Left ventricle myocardium superior (tissue), 1 donor: ENCODE results near the gene C2. TPM values are rescaled to one million over a fixed set of nuclear protein-coding genes. Genes with fewer than 3 reads are reported as not detected.

Experiments used
- ATAC-seq: fragments of 200-7000 bp; cut with Tn5 transposase; one replicate; pipeline ENCODE4 v1.9.1; 2020; ENCODE audit warnings: mild to moderate bottlenecking, moderate library complexity
- DNase-seq: peaks from one replicate; pipeline ENCODE4 v3.0.0-alpha.2; 2020
- intact Hi-C: fragments of 100-400 bp; cut with micrococcal nuclease; formaldehyde crosslinking; loops from one replicate; pipeline ENCODE4 v1.11.0; 2022
- total RNA-seq: library from RNA; stranded (reverse); fragmentation: NEBNext Ultra II Directional; extraction: Animal tissue kit (Norgen Biotek cat#: 25700); gene quantifications from one replicate; pipeline ENCODE4 v1.2.1, GENCODE V29; 2021
- donor health status: DM: no; HTN: yes; CAD: no; lungs with severe emphysema.

C2 gene
- total RNA-seq, 1 donor from 2014 or later, result 5.8 TPM

DNA sequence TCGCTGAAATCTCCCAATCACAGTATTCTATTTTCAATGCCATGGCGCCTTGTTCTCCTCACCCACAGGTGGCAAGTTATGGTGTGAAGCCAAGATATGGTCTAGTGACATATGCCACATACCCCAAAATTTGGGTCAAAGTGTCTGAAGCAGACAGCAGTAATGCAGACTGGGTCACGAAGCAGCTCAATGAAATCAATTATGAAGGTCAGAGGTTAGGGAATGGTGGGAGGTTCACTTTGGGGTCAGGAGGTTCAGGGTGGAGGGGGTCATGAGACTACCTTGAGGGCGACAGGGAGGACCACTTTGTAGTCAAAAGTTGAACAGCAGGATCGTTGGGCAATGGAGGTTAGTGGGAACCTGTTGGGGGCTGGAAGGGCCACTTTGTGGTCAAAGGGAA, 20.8 kb downstream of the C2 start:
- ATAC-seq, result no peak
- intact Hi-C loops, result no loop called here
- no peak for DNase-seq

DNA sequence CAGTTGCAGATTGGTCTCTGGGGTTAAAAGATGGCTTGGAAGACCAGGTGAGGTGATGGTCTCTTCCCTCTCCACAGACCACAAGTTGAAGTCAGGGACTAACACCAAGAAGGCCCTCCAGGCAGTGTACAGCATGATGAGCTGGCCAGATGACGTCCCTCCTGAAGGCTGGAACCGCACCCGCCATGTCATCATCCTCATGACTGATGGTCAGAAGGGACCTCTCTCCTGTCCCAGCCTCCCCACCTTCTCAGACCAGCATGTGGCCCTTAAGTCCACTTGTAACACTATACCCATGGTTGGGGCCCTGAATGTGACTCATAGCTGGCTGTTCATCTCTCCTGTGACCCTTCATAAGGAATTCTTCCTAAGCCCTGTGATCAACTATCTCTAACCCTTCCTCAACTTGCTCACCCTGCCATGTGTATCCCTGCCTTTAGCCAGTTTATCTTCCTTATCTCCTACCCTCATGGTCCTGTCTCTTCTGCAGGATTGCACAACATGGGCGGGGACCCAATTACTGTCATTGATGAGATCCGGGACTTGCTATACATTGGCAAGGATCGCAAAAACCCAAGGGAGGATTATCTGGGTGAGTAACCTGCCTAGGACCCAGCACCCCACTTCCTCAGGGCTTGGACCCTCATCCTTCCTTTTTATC, 21.4 kb downstream of the C2 start:
- intact Hi-C loops, result no loop called here
- no peak for DNase-seq
- no peak for ATAC-seq

GRCh38 chr6:31949926-31950548, 22.5 kb downstream of the C2 start:
- intact Hi-C loops, result no loop called here
- ATAC-seq, result no peak
- no peak for DNase-seq

DNA sequence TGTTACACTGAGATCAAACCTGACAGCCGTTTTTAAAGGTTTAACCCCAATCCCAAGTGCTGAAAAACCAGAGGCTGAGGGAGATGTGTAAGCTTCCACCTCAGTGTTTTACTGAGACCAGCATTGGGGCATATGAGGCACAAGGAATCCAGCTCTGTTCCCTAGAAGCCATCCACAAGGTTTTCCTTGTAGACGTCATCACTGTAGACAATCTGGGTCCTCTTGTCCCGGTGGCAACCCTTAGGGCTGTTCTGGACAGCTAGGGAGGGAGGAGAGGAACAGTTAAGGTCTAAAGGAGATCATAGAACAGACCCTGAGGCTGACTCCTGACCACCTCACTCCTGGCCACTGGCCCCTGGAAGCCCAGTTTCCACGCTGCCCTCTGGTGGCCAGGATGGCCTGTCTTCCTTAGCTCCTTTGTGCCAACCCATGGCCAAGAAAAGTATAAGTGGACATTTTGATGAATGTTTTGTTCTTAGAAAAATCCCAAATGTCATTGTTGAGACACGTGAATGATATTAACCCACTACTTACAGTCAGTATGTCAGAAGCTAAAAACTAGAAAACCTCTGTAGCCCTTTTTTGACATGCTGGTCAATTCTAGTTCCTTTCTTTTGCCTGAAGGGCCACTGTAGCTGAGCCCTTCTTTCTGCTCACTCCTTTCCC, 24.8 kb downstream of the C2 start:
- DNase-seq, result peak; percentile 79
- peak; percentile 76 for ATAC-seq
- intact Hi-C loops, result no loop called here

DNA sequence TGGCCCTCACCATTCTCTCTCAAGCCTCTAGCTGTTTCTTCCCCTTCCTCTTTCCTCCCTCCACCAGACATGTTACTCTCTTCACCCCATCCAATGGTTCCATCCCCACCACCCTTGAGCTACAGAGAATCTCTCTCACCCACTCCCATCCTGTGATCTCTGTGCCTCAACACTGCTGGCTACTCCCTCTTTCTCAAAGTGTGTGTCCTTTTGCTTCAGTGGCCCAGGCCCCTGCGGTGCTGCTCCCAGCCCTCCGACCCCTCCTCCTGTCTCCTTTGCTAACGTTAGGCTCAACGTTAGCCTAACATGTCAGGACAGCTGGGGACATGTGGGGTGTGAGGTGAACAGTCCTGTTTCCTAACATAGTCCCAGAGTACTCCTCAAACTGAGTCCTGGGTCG, 25.4 kb downstream of the C2 start:
- intact Hi-C loops, result no loop called here
- DNase-seq (no peak), ATAC-seq (no peak)

DNA sequence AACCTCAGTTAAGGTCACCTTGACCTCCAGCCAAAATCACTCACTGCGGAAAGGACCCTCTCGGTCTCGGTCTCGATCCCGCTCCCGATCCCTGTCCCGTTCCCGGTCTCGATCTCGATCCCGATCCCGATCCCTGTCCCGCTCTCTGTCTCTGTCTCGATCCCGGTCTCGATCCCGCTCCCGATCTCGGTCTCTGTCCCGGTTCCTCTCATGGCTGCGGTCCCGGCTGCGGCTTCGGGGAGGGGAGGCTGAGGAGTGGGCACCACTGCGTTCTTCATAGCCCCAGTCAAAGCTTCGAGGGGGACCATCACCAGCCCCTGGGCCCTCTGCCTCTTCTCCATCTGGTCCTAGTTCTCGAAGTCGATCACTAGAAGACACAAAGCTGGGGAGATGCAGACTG, 27.0 kb downstream of the C2 start:
- no peak for DNase-seq
- ATAC-seq, result no peak
- intact Hi-C loops, result no loop called here

DNA sequence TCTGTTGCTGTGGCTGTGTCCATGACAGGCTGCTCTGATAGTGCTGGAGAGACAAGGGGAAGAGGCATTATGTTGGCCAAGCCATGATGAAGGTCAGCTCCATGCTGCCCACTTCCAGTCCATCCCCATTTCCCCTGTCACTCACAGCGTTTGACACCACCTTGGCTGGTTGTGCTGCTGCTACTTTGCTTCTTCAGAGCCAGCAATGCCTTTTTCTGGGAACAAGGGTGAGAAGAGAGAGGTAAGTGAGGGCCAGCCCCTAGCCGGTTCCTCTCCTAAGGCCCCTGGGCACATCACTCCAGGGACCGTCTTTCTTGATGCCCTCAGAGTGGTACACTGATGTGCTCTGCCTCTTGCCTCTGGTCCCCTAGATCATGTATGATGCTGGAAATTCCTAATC, 29.3 kb downstream of the C2 start:
- ATAC-seq (no peak), DNase-seq (no peak)
- intact Hi-C loops, result no loop called here

DNA sequence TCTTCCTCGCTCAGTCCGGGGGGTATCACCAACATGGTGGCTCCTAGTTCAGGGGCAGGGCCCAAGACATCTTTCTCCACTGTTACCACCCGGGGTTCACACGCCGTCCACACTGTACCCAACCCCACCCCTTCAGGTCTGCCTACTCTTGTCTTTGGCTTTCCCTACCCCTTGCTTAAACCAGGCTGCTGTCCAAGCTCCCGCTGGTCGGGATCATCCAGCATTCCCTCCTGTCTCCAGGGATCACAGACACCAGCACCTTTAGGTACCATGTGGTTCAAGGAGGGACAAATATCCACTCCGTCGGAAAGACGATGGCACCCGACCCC, 30.9 kb downstream of the C2 start:
- ATAC-seq (peak; percentile 1), DNase-seq (no peak)
- intact Hi-C loops, result no loop called here

DNA sequence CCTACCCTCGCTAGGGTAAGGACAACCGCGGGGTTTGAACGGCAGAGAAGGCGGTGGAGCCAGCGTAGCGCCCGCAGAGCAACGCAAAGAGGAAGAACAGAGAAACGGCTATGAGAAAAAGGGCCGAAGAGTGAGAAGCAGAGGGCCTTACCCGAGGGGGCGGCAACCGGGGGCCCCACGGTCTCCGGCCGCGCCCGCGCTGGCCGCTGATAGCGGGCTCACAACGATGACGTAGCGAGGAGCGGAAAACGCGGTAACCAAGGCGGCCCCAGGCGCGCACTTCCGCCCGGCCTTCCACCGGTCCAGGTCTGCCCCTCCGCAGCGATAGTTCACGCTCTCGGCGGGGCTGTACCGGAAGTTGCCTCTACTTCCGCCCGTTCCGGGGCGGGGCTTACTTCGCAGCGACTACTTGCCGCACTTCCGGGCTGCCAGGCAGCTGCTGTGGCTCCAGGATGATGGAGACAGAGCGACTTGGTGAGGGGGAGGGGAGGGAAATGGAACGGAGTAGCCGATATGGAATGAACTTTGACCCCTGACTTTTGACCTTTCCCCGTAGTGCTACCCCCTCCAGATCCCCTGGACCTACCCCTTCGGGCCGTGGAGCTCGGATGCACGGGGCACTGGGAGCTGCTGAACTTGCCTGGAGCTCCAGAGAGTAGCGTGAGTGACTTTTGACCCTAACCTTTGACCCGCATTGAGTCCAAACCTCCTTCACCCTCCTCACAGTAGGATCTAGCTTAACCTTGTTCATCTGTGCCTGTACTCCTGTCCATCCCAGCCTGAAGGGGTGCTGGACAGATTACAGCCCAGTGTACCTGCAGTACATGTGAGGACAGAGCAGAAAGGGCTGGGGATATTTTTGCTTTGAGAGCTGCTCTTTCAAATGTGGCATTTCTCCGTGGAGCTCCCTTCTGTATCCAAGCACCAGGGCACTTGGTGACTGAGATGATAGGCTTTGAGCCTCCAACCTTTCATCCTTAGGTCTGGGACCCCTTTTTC, 31.5 kb downstream of the C2 start, which contains the start of the genes NELFE and SKIC2:
Gene NELFE (minus strand): TSS at position 231 of the 999 bp plus-strand sequence. CDS start 525 bp downstream, outside the sequence.
Gene SKIC2 (plus strand): TSS at position 435 of the 999 bp plus-strand sequence. CDS start 18 bp downstream, at position 453.
- ATAC-seq, result peak; percentile 99
- intact Hi-C loops, result no loop called here
- peak; percentile 99 for DNase-seq

DNA sequence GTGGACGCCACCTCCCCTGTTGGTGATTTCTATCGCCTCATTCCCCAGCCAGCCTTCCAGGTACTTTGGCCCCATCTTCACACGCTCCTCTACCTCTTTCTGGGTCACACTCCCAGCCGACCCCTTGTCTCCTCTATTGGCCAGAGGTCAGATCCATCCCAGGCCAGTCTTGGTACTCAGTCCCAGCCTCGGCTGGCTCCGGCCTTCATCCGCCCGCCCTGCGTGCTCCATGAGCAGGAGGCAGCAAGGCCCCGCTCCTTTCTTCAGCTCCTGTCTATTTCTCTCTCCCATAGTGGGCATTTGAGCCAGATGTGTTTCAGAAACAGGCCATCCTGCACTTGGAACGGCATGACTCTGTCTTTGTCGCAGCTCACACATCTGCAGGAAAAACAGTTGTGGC, 34.1 kb downstream of the C2 start:
- intact Hi-C loops, result no loop called here
- ATAC-seq, result no peak
- DNase-seq, result no peak

DNA sequence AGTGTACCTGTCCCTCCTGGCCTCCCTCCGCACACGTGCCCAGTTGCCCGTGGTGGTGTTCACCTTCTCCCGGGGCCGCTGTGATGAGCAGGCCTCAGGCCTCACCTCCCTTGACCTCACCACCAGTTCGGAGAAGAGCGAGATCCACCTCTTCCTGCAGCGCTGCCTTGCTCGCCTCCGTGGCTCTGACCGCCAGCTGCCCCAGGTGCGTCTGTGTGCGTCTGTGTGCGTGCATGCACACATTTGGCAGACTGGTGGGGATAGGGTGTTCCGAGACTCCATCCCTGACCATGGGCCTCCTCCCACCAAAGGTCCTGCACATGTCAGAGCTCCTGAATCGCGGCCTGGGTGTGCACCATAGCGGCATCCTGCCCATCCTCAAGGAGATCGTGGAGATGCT, 36.4 kb downstream of the C2 start:
- DNase-seq (no peak), ATAC-seq (no peak)
- intact Hi-C loops, result no loop called here

GRCh38 chr6:31965700-31966099, 38.2 kb downstream of the C2 start:
- intact Hi-C loops, result no loop called here
- ATAC-seq, result no peak
- DNase-seq, result no peak

- DNase-seq (no peak), ATAC-seq (no peak)
- intact Hi-C loops, result no loop called here
Measured at GRCh38 chr6:31966506-31966905, 39.0 kb downstream of the C2 start.

- DNase-seq (no peak), ATAC-seq (no peak)
- intact Hi-C loops, result no loop called here
Measured at GRCh38 chr6:31966997-31967925, 39.7 kb downstream of the C2 start.

- ATAC-seq (no peak), DNase-seq (no peak)
- intact Hi-C loops, result no loop called here
Measured at GRCh38 chr6:31967926-31968320, 40.4 kb downstream of the C2 start.

GRCh38 chr6:31968326-31968725, 40.8 kb downstream of the C2 start:
- ATAC-seq, result no peak
- DNase-seq, result no peak
- intact Hi-C loops, result no loop called here

GRCh38 chr6:31968791-31969711, 41.5 kb downstream of the C2 start:
- intact Hi-C loops, result no loop called here
- ATAC-seq, result no peak

More at GRCh38 chr6:31968791-31969711, 41.5 kb downstream of the C2 start:
- no peak for DNase-seq
